Uterus (tissue), 4 donors: Measurements from ENCODE around the gene CREB5. TPM values are rescaled to one million over a fixed set of nuclear protein-coding genes. Genes with fewer than 3 reads are reported as not detected.
"Not testable (repeated sequence)": the region's sequence is repeated elsewhere in the genome, so short reads cannot be mapped to it uniquely, and the experiment has no call there.

Experiments
- DNase-seq, 2 donors: peaks; one replicate each; pipeline ENCODE4 v3.0.0-alpha.2; 2019 to 2020
- H3K27ac ChIP-seq, 2 donors: fragments of 200-600 bp; sonication (generic); 1 replicate in 1 of 2; 2 replicates in 1 of 2; pipeline ENCODE4 v1.5.1; 2016 to 2018
- H3K27me3 ChIP-seq, 2 donors: fragments of 200-600 bp; sonication (generic); one replicate each; pipeline ENCODE4 v1.5.1; 2018 to 2019; ENCODE audit warnings: control low read depth in 1 of 2
- H3K36me3 ChIP-seq, 2 donors: fragments of 200-600 bp; sonication (generic); one replicate each; pipeline ENCODE4 v1.5.1; 2019; ENCODE audit warnings: control low read depth in 1 of 2
- H3K4me1 ChIP-seq, 2 donors: fragments of 200-600 bp; sonication (generic); one replicate each; pipeline ENCODE4 v1.5.1; 2018 to 2019; ENCODE audit warnings: control low read depth in 1 of 2
- H3K4me3 ChIP-seq, 2 donors: fragments of 200-600 bp; sonication (generic); 1 replicate in 1 of 2; 2 replicates in 1 of 2; pipeline ENCODE4 v1.5.1; 2018 to 2019; ENCODE audit warnings: mild to moderate bottlenecking in 1 of 2
- H3K9me3 ChIP-seq, 2 donors: fragments of 200-600 bp; sonication (generic); one replicate each; pipeline ENCODE4 v1.5.1; 2019; ENCODE audit warnings: control low read depth in 1 of 2
- POLR2A ChIP-seq, 2 donors: fragments of 450-650 bp; IDR thresholded peaks; one replicate each; pipeline ENCODE4 v1.6.1; 2016; ENCODE audit warnings: antibody characterized with exemption in 2 of 2, mild to moderate bottlenecking in 1 of 2, moderate library complexity in 1 of 2
- intact Hi-C: fragments of 100-400 bp; cut with DNase I; formaldehyde crosslinking; loops from one replicate; pipeline ENCODE4 v1.15.1; 2023; ENCODE audit warnings: low total_unique reads
- total RNA-seq, 4 donors: library from RNA; depleted of rRNA in 3 of 4; stranded (reverse); fragments of >200 nt in 3 of 4; gene quantifications; one replicate each; pipeline versions ENCODE4 v1.1.0 to v1.2.4, GENCODE V29; 2014 to 2023
- TF ChIP-seq, protein P1 (sequence below), 4 experiments: fragments of 200-600 bp in 2 of 4; fragments of 450-650 bp in 2 of 4; sonication (generic) in 2 of 4; IDR thresholded peaks; one replicate each; pipeline ENCODE4 v1.5.1; 2016 to 2019; ENCODE audit warnings: antibody characterized with exemption in 4 of 4, mild to moderate bottlenecking in 2 of 4, moderate library complexity in 1 of 4
- donor health status: DM: yes; HTN: yes; CAD: no.

Gene CREB5
- total RNA-seq, 4 donors from 2014 or later, result 7.1 to 40.2 (median 23.9) TPM

DNA sequence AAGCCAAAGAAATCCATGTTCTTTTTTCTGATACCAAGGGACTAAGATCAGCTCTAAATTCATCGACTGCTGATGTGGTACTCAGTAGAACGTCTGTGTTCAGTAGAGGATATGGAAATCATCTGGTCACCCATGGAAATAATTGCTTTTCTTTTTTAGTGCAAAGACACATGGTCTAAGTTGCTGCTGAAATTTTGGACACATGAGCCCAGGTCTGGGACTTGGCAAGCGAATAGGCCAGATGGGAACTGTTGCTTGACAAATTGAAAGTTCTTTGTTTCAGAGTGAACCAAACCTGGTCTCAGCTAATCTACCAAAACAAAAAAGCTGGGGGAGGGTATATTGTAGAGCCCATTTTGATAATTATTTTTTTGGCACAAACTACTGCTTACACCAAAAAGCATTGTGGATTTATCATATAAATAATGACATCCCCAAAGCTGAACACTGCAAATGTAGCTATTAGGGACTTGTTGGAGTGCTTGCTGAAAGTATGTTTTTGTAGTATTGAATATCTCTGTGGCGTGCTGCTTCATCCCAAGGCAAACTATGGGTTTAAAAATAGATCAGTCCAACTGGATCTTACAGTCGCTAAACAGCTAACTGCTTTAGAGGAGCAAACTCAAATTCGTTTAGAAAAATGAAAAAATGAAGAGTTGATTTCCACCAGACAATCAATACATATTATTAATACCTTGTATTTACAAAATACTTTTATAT, 401.1 kb downstream of the CREB5 start:
- Histone ChIP-seq H3K36me3 (no peaks in the 10 kb centered on the region), H3K4me1 (no peaks in the 10 kb centered on the region), H3K27me3 (no peaks in the 10 kb centered on the region), H3K9me3 (no peaks in the 10 kb centered on the region), H3K4me3 (no peak overlapping the region), H3K27ac (no peak overlapping the region)
- peak in 1 of 2 donors; percentile 30 for DNase-seq
- intact Hi-C loops, result no loop called here
- TF ChIP-seq POLR2A (IDR thresholded peaks at IDR 0.05), result no peak
- TF ChIP-seq, protein P1, sequence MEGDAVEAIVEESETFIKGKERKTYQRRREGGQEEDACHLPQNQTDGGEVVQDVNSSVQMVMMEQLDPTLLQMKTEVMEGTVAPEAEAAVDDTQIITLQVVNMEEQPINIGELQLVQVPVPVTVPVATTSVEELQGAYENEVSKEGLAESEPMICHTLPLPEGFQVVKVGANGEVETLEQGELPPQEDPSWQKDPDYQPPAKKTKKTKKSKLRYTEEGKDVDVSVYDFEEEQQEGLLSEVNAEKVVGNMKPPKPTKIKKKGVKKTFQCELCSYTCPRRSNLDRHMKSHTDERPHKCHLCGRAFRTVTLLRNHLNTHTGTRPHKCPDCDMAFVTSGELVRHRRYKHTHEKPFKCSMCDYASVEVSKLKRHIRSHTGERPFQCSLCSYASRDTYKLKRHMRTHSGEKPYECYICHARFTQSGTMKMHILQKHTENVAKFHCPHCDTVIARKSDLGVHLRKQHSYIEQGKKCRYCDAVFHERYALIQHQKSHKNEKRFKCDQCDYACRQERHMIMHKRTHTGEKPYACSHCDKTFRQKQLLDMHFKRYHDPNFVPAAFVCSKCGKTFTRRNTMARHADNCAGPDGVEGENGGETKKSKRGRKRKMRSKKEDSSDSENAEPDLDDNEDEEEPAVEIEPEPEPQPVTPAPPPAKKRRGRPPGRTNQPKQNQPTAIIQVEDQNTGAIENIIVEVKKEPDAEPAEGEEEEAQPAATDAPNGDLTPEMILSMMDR (IDR thresholded peaks at IDR 0.05), result no peak

DNA sequence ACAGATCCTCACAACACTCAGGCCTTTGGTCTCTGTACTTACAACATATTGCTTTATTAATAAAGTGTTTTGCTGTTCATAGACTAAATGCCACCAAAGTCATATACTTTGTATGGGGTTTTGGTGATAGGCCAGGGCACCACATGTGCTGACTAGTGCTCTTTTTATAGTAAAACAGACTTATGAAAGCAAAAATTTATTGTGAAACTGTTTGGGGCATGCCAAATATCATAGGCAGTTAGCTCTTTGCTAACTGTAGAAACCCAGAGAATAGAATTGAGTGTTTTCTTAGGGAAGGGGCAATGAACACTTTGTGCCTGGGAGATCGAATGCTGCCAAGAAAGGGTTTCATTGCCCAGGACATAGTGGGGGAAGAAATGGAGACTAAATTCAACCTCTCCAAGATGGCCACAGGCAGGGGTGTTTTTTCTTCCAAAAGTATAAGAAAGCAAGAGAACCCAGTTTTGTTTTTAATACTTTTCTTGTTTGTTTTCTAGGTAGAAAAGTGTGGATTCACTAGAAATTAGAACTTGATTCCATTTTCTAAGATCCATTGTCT, 403.1 kb downstream of the CREB5 start:
- intact Hi-C loops, result no loop called here
- H3K27me3 ChIP-seq, result no peaks in the 10 kb centered on the region
- H3K4me1 ChIP-seq, result no peaks in the 10 kb centered on the region
- DNase-seq, result no peak
- TF ChIP-seq, protein P1 (IDR thresholded peaks at IDR 0.05), result no peak
- no peak for TF ChIP-seq POLR2A (IDR thresholded peaks at IDR 0.05)
- no peak overlapping the region for H3K27ac ChIP-seq
- H3K9me3 ChIP-seq, result no peaks in the 10 kb centered on the region
- no peaks in the 10 kb centered on the region for H3K36me3 ChIP-seq
- H3K4me3 ChIP-seq, result no peak overlapping the region

DNA sequence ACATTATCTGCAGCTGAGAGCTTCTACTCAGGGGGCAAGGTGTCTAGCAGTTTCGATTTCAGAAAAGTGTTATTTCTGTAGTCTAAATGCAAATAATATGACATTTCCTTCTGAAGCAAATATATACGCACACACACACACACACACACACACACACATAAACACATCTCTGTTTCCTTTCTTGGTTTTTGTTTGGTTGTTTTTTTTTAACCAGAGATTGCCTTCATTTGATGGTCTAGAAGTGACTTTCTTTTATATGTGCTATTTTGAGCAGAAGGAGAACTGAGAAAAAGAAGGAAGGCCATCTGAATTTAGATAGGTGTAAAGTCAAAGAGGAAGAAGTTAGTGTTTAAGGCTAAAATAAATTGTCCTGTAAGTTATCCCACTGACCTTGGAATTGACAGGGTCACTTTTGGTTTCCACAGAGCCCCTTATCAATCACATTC, 403.6 kb downstream of the CREB5 start:
- Histone ChIP-seq H3K4me1 (no peaks in the 10 kb centered on the region), H3K27me3 (no peaks in the 10 kb centered on the region), H3K4me3 (no peak overlapping the region), H3K9me3 (no peaks in the 10 kb centered on the region), H3K27ac (no peak overlapping the region), H3K36me3 (no peaks in the 10 kb centered on the region)
- TF ChIP-seq, protein P1 (IDR thresholded peaks at IDR 0.05), result no peak
- TF ChIP-seq POLR2A (IDR thresholded peaks at IDR 0.05), result no peak
- no peak for DNase-seq
- intact Hi-C loops, result no loop called here

DNA sequence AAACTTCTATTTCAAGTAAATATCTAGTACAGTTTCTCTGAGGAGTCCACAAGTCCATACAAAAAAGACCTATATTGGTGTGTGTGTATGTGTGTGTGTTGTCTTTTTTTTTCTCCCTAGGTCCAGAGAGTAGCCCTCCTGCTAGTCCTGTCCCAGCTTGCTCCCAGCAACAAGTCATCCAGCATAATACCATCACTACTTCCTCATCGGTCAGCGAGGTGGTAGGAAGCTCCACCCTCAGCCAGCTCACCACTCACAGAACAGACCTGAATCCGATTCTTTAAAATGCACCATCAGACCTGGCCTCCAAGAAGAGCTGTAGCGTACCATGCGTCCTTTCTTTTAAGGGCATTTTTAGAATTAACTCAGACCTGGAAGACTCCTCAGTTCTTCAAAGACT, 406.7 kb downstream of the CREB5 start:
- intact Hi-C loops, result no loop called here
- no peak overlapping the region for H3K27ac ChIP-seq
- H3K36me3 ChIP-seq, result no peaks in the 10 kb centered on the region
- no peaks in the 10 kb centered on the region for H3K27me3 ChIP-seq
- H3K4me3 ChIP-seq, result no peak overlapping the region
- no peaks in the 10 kb centered on the region for H3K4me1 ChIP-seq
- TF ChIP-seq POLR2A (IDR thresholded peaks at IDR 0.05), result no peak
- TF ChIP-seq, protein P1 (IDR thresholded peaks at IDR 0.05), result no peak
- no peaks in the 10 kb centered on the region for H3K9me3 ChIP-seq
- no peak for DNase-seq

DNA sequence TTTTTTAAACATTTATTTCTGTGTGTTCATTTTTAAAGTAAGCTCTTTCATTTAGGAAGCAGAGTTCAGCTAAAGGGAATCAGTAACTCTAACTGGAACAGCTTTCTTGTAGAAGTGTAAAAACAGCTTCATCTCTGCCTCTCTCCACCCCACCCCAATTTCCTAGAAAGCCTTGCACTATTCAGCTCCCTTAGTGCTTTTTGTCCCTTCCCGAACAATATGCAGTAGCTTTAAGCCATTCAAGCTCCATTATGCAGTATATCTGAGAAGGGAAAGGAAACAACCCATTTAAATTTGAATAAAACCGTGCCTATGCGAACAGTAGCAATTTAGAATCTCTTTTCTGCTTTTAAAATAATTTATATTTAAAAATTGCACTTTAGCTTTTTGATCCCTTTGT, 411.3 kb downstream of the CREB5 start:
- intact Hi-C loops, result no loop called here
- TF ChIP-seq POLR2A (IDR thresholded peaks at IDR 0.05), result no peak
- TF ChIP-seq, protein P1 (IDR thresholded peaks at IDR 0.05), result no peak
- no peaks in the 10 kb centered on the region for H3K4me1 ChIP-seq

DNA sequence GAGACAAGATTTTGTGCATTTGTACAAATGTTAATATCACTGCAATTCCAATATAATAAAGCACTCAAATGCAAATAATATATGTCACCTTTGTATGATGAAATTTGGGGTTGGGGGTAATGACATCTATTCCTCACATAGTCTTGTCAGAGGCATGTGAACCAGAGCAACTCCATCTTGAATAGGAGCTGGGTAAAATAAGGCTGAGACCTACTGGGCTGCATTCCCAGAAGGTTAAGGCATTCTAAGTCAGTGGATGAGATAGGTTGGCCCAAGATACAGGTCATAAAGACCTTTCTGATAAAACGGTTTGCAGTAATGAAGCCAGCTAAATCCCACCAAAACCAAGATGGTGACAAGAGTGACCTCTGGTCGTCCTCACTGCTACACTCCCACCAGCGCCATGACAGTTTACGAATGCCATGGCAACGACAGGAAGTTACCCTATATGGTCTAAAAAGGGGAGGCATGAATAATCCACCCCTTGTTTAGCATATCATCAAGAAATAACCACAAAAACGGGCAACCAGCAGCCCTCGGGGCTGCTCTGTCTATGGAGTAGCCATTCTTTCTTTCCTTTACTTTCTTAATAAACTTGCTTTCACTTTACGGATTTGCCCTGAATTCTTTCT, 413.6 kb downstream of the CREB5 start:
- DNase-seq, intact Hi-C loops, H3K27ac ChIP-seq, H3K9me3 ChIP-seq, H3K4me1 ChIP-seq, H3K27me3 ChIP-seq, H3K36me3 ChIP-seq, H3K4me3 ChIP-seq: not testable (repeated sequence)

More for the DNA sequence above, 411.3 kb downstream of the CREB5 start:
- H3K36me3 ChIP-seq, result no peaks in the 10 kb centered on the region
- no peaks in the 10 kb centered on the region for H3K27me3 ChIP-seq
- H3K4me3 ChIP-seq, result no peak overlapping the region
- no peak for DNase-seq
- no peaks in the 10 kb centered on the region for H3K9me3 ChIP-seq
- no peak overlapping the region for H3K27ac ChIP-seq
